ENCODE measurements around the gene KDM1B.
A peak's percentile ranks its signal among the peaks of the same experiment; 100 is the strongest.
"Not testable (repeated sequence)": the region's sequence is repeated elsewhere in the genome, so short reads cannot be mapped to it uniquely, and the experiment has no call there.

Gene KDM1B

GRCh38 chr6:18186540-18187250 is 31.5 kb downstream of the KDM1B start:
- no peak for DNase-seq

GRCh38 chr6:18187701-18188100 is 32.5 kb downstream of the KDM1B start:
- DNase-seq: no peak

- no peak for DNase-seq
Measured at GRCh38 chr6:18189196-18189595, 34.0 kb downstream of the KDM1B start.

GRCh38 chr6:18192026-18192425 is 36.8 kb downstream of the KDM1B start:
- DNase-seq: no peak

GRCh38 chr6:18203786-18204185 is 48.6 kb downstream of the KDM1B start:
- peak in 1 of 58 donors; percentile 5 for DNase-seq

- DNase-seq: peak in 1 of 58 donors; percentile 2
Measured at GRCh38 chr6:18204691-18205090, 49.5 kb downstream of the KDM1B start.

- DNase-seq: no peak
Measured at GRCh38 chr6:18206591-18206990, 51.4 kb downstream of the KDM1B start.

- DNase-seq: peak in 39 of 58 donors; percentile 3 to 73 (median 32)
Measured at GRCh38 chr6:18207438-18207837, 52.2 kb downstream of the KDM1B start.

- DNase-seq: no peak
Measured at GRCh38 chr6:18207949-18208348, 52.7 kb downstream of the KDM1B start.

GRCh38 chr6:18208778-18209177 is 53.6 kb downstream of the KDM1B start:
- DNase-seq: not testable (repeated sequence)

GRCh38 chr6:18209539-18210197 is 54.4 kb downstream of the KDM1B start:
- peak in 2 of 58 donors; percentile 6 to 21 for DNase-seq

- no peak for DNase-seq
Measured at GRCh38 chr6:18210707-18211106, 55.5 kb downstream of the KDM1B start.

- no peak for DNase-seq
Measured at GRCh38 chr6:18211338-18211737, 56.1 kb downstream of the KDM1B start.

- DNase-seq: no peak
Measured at GRCh38 chr6:18212231-18212630, 57.0 kb downstream of the KDM1B start.

GRCh38 chr6:18213439-18213838 is 58.2 kb downstream of the KDM1B start:
- no peak for DNase-seq

GRCh38 chr6:18214003-18214402 is 58.8 kb downstream of the KDM1B start:
- DNase-seq: no peak

GRCh38 chr6:18215436-18215835 is 60.2 kb downstream of the KDM1B start:
- no peak for DNase-seq

- no peak for DNase-seq
Measured at GRCh38 chr6:18216411-18216810, 61.2 kb downstream of the KDM1B start.

GRCh38 chr6:18218233-18218632 is 63.0 kb downstream of the KDM1B start:
- no peak for DNase-seq

GRCh38 chr6:18219591-18219990 is 64.4 kb downstream of the KDM1B start:
- DNase-seq: no peak

GRCh38 chr6:18221288-18221615 is 66.0 kb downstream of the KDM1B start:
- DNase-seq: no peak

- DNase-seq: not testable (repeated sequence)
Measured at GRCh38 chr6:18226451-18227105, 71.4 kb downstream of the KDM1B start.

- not testable (repeated sequence) for DNase-seq
Measured at GRCh38 chr6:18227166-18227565, 71.9 kb downstream of the KDM1B start.
